K562 (cell line): ENCODE results near the gene SERGEF. TPM values are rescaled to one million over a fixed set of nuclear protein-coding genes. Genes with fewer than 3 reads are reported as not detected.

Source experiments
- ATAC-seq: fragments of 200-7000 bp; cut with Tn5 transposase; 3 replicates; pipeline ENCODE4 v1.9.1; 2020; ENCODE audit warnings: moderate library complexity
- BruUV-seq: library from RNA; stranded (reverse); fragments of 400-500 nt; replicated peaks from 2 replicates; lab custom pipeline; 2021; lab: Mats Ljungman, UMichigan
- CTCF ChIA-PET: fragments of 300-600 bp; formaldehyde crosslinking; extraction: SDS; loops from one replicate; lab custom pipeline; 2021; ENCODE audit warnings: low intra/inter-chr PET ratio; lab: Yijun Ruan, JAX
- POLR2A ChIA-PET: fragments of 300-600, 350-650 bp; sonication (Branson Sonifier 250); formaldehyde crosslinking; extraction: SDS; loops from one replicate; lab custom pipeline; 2021; ENCODE audit warnings: antibody characterized with exemption, inconsistent platforms; lab: Yijun Ruan, JAX
- DNase-seq, 4 experiments: peaks; one replicate each; pipeline versions ENCODE4 v3.0.0 to v3.0.0-alpha.2; 2011 to 2018; ENCODE audit warnings: low spot score in 3 of 4, mixed read lengths in 3 of 4; ENCODE audit errors: extremely low read depth in 1 of 4
- FAIRE-seq: peaks from 2 replicates; lab custom pipeline; 2011; peaks lifted over from hg19 to GRCh38; lab: Jason Lieb, UNC
- H2AFZ ChIP-seq: 2 replicates; pipeline ENCODE4 v1.6.0; 2011; ENCODE audit warnings: low read depth, low read length, control low read depth, inconsistent platforms
- H3K27ac ChIP-seq: fragments of 200-600 bp; 3 replicates; pipeline ENCODE4 v1.8.0; 2011; ENCODE audit warnings: low read depth, mild to moderate bottlenecking, control low read depth, inconsistent platforms, low read length, moderate library complexity, mixed read lengths; ENCODE audit errors: extremely low read depth
- H3K27me3 ChIP-seq, 2 experiments: fragments of 300-600 bp in 1 of 2; 2 replicates in 1 of 2; 3 replicates in 1 of 2; pipeline versions ENCODE4 v1.6.0 to v1.8.0; 2011; ENCODE audit warnings: inconsistent platforms in 2 of 2, low read length in 2 of 2, mild to moderate bottlenecking in 1 of 2, mixed read lengths in 1 of 2, moderate library complexity in 1 of 2; ENCODE audit not compliant: control insufficient read depth in 2 of 2, insufficient read depth in 2 of 2
- H3K36me3 ChIP-seq: fragments of 300-600 bp; 3 replicates; pipeline ENCODE4 v1.8.0; 2011; ENCODE audit warnings: mild to moderate bottlenecking, low read length, inconsistent platforms; ENCODE audit not compliant: control insufficient read depth, insufficient read depth
- H3K4me1 ChIP-seq, 2 experiments: fragments of 200-600 bp in 1 of 2; replicated peaks in 1 of 2; 2 replicates in 1 of 2; 3 replicates in 1 of 2; pipeline versions ENCODE4 v1.5.1 to v1.8.0; 2011; ENCODE audit warnings: inconsistent platforms in 2 of 2, low read length in 2 of 2, mild to moderate bottlenecking in 1 of 2, mixed read lengths in 1 of 2, moderate library complexity in 1 of 2; ENCODE audit not compliant: control insufficient read depth in 2 of 2, insufficient read depth in 2 of 2
- H3K4me2 ChIP-seq: 2 replicates; pipeline ENCODE4 v1.6.1; 2011; ENCODE audit warnings: low read length, control low read depth, inconsistent platforms, mixed read lengths; ENCODE audit not compliant: insufficient read depth
- H3K4me3 ChIP-seq: fragments of 200-600 bp; sonication (generic), shearing (Covaris generic); 2 replicates; pipeline ENCODE4 v1.5.1; 2016; ENCODE audit warnings: control low read depth, inconsistent platforms
- H3K79me2 ChIP-seq: fragments of 200-600 bp; 3 replicates; pipeline ENCODE4 v1.8.0; 2011; ENCODE audit warnings: low read length, inconsistent platforms; ENCODE audit not compliant: control insufficient read depth, insufficient read depth
- H3K9ac ChIP-seq, 2 experiments: 2 replicates each; pipeline versions ENCODE4 v1.6.0 to v1.6.1; 2011; ENCODE audit warnings: low read depth in 2 of 2, low read length in 2 of 2, control low read depth in 1 of 2, inconsistent platforms in 1 of 2, mild to moderate bottlenecking in 1 of 2, mixed read lengths in 1 of 2; ENCODE audit not compliant: insufficient read depth in 1 of 2
- H3K9me1 ChIP-seq: one replicate; pipeline ENCODE4 v1.6.0; 2011; ENCODE audit warnings: inconsistent platforms, mild to moderate bottlenecking, low read length, moderate library complexity; ENCODE audit not compliant: control insufficient read depth, insufficient read depth
- H3K9me3 ChIP-seq: replicated peaks from 2 replicates; pipeline ENCODE4 v1.5.1; 2011; ENCODE audit warnings: low read depth, low read length, inconsistent platforms; ENCODE audit not compliant: control insufficient read depth, insufficient read depth
- H4K20me1 ChIP-seq: replicated peaks from 2 replicates; pipeline ENCODE4 v1.6.1; 2011; ENCODE audit warnings: low read length, inconsistent platforms, mixed read lengths; ENCODE audit not compliant: control insufficient read depth, insufficient read depth
- ARNT ChIP-seq, 2 experiments: fragments of 450-650 bp; IDR thresholded peaks; 2 replicates each; pipeline ENCODE4 v1.6.1; 2016; ENCODE audit warnings: mild to moderate bottlenecking in 1 of 2
- ATF1 ChIP-seq, 2 experiments: fragments of 450-650 bp in 1 of 2; IDR thresholded peaks; 2 replicates each; pipeline ENCODE4 v1.6.1; 2016; ENCODE audit warnings: missing compliant biosample characterization in 1 of 2, missing genetic modification characterization in 1 of 2
- BHLHE40 ChIP-seq: IDR thresholded peaks from 2 replicates; pipeline ENCODE4 v1.6.1; 2011; ENCODE audit warnings: low read length, improper control_type of control experiment
- CBFA2T2 ChIP-seq: fragments of 450-650 bp; conservative IDR thresholded peaks from 2 replicates; pipeline ENCODE4 v1.6.1; 2017; ENCODE audit warnings: mild to moderate bottlenecking
- CCAR2 ChIP-seq: fragments of 200-400 bp; formaldehyde crosslinking; IDR thresholded peaks from 2 replicates; pipeline ENCODE4 v1.6.1; 2017; ENCODE audit warnings: mild to moderate bottlenecking, low read depth, low read length
- ELF1 ChIP-seq: fragments of 200-800 bp; sonication (Bioruptor generic); IDR thresholded peaks from 2 replicates; pipeline ENCODE4 v1.6.1; 2016; ENCODE audit warnings: missing genetic modification characterization, missing compliant biosample characterization
- HEY1 ChIP-seq: fragments of 250-450 bp; sonication (Bioruptor Pico); IDR thresholded peaks from 2 replicates; pipeline ENCODE4 v1.5.0; 2020; ENCODE audit warnings: mild to moderate bottlenecking, moderate library complexity, borderline replicate concordance
- KLF16 ChIP-seq: IDR thresholded peaks from 2 replicates; pipeline ENCODE4 v1.6.1; 2016; ENCODE audit warnings: antibody characterized with exemption
- MCM2 ChIP-seq: fragments of 450-650 bp; IDR thresholded peaks from 2 replicates; pipeline ENCODE4 v1.6.1; 2017; ENCODE audit warnings: low read depth, mild to moderate bottlenecking
- NFE2L1 ChIP-seq: fragments of 450-650 bp; IDR thresholded peaks from 2 replicates; pipeline ENCODE4 v1.6.1; 2016; ENCODE audit warnings: missing genetic modification characterization, low read depth, mild to moderate bottlenecking, missing compliant biosample characterization, moderate library complexity, borderline replicate concordance
- NR4A1 ChIP-seq, 2 experiments: fragments of 250-450 bp in 1 of 2; fragments of 450-650 bp in 1 of 2; sonication (Bioruptor Pico) in 1 of 2; IDR thresholded peaks; 2 replicates each; pipeline versions ENCODE4 v1.4.0 to v1.6.1; 2016 to 2020; ENCODE audit warnings: mild to moderate bottlenecking in 2 of 2, missing compliant biosample characterization in 1 of 2, missing genetic modification characterization in 1 of 2, moderate library complexity in 1 of 2
- POLR2B ChIP-seq: fragments of 450-650 bp; IDR thresholded peaks from 2 replicates; pipeline ENCODE4 v1.6.1; 2018; ENCODE audit warnings: low read depth; ENCODE audit not compliant: partially characterized antibody
- SAP30 ChIP-seq: fragments of 200-600 bp; sonication (generic); IDR thresholded peaks from 2 replicates; pipeline ENCODE4 v1.6.1; 2012; ENCODE audit warnings: borderline replicate concordance, low read depth, mild to moderate bottlenecking, moderate library complexity, low read length, control low read depth, inconsistent platforms; ENCODE audit not compliant: insufficient read depth, poor library complexity, severe bottlenecking
- SMAD3 ChIP-seq: fragments of 450-650 bp; formaldehyde crosslinking; conservative IDR thresholded peaks from 2 replicates; pipeline ENCODE4 v1.4.0; 2020; ENCODE audit warnings: mild to moderate bottlenecking
- SRSF7 ChIP-seq: fragments of 200-400 bp; formaldehyde crosslinking; optimal IDR thresholded peaks from 2 replicates; pipeline ENCODE3; 2017; ENCODE audit warnings: mild to moderate bottlenecking, low read depth, low read length
- TSC22D4 ChIP-seq: fragments of 450-650 bp; IDR thresholded peaks from 2 replicates; pipeline ENCODE4 v1.6.1; 2016; ENCODE audit warnings: missing genetic modification characterization, missing biosample characterization, control low read depth
- ZNF583 ChIP-seq: fragments of 250-450 bp; sonication (Bioruptor Pico); IDR thresholded peaks from 2 replicates; pipeline ENCODE4 v1.4.0; 2020
- WGBS: fragments of 100-300 bp; shearing (Covaris generic); methylation state at CpG from one replicate; pipeline ENCODE4 v1.1.6; 2016; ENCODE audit warnings: low coverage, mixed read lengths; ENCODE audit not compliant: insufficient coverage; ENCODE audit errors: missing lambda C conversion rate; 5-methylcytosine and 5-hydroxymethylcytosine counted together
- in situ Hi-C: fragments of 300-500 bp; cut with MboI; formaldehyde crosslinking; loops from 4 replicates; pipeline ENCODE4 v1.15.0; 2018; ENCODE audit warnings: inconsistent platforms, mixed read lengths
- intact Hi-C: fragments of 100-400 bp; cut with micrococcal nuclease; formaldehyde crosslinking; loops from 2 replicates; pipeline ENCODE4 v1.14.2; 2022
- polyA plus RNA-seq, 8 experiments: library from polyadenylated mRNA; depleted of rRNA in 4 of 8; stranded (reverse) in 5 of 8; unstranded in 3 of 8; fragments of >200 nt; fragmentation: Nextera tagmentation in 2 of 8; fragmentation: Illumina TruSeq in 1 of 8; extraction: Ambion mirVana in 2 of 8; extraction: Trizol in 1 of 8; gene quantifications; 2 replicates each; pipeline versions ENCODE4 v1.2.1 to v1.2.3, GENCODE V29; 2011 to 2014; ENCODE audit warnings: inconsistent platforms in 1 of 8, missing spikeins in 1 of 8
- total RNA-seq, 7 experiments: library from RNA; depleted of rRNA in 6 of 7; stranded (reverse); fragments of >200 nt in 6 of 7; fragmentation: Illumina TruSeq in 2 of 7; extraction: Trizol in 2 of 7; gene quantifications; 2 replicates each; pipeline versions ENCODE4 v1.2.1 to v1.2.3, GENCODE V29; 2011 to 2021; ENCODE audit warnings: low replicate concordance in 1 of 7
- TF ChIP-seq, protein P1 (sequence below): sonication (generic); formaldehyde crosslinking; IDR thresholded peaks from 2 replicates; pipeline ENCODE4 v1.8.1; 2023; ENCODE audit warnings: mild to moderate bottlenecking, missing genetic modification reagents, moderate library complexity
- TF ChIP-seq, protein P2 (sequence below): sonication (generic); formaldehyde crosslinking; IDR thresholded peaks from 2 replicates; pipeline ENCODE4 v1.8.0; 2023; ENCODE audit warnings: mild to moderate bottlenecking, missing genetic modification reagents

Gene SERGEF
- total and polyA plus RNA-seq, 9 of the 15 experiments (the other 6 are each of a cell fraction or from before 2014, with no cell fraction given) = 10.2 to 28.0 (median 19.9) TPM

DNA sequence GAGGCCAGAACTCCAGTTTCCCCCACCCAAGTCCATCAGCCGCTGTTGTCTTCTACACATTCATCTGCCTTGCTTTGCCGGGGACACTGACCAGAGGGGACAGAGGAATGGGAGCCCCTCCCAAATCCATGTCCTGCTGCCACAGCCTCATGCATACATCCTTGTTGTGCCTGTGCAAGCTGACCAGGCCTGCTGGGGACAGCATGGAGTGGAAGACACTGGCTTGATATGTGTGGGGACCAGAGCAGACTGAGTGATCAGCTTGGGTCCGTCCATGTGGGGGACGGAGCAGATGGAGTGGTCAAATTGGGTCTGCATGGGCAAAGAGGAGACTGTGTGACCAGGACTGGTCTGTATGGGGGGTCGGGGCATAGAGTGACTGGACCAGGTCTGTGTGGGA is 234.5 kb downstream of the SERGEF start:
- Histone ChIP-seq H3K27ac (no peak overlapping the region), H3K79me2 (no peaks in the 10 kb centered on the region), H3K4me2 (no peak overlapping the region), H3K27me3 (peaks cover 29 to 73% of the 10 kb centered on the region in 2 experiments; a peak in 4 of 5 replicates), H3K4me3 (no peak overlapping the region), H3K9ac (no peak overlapping the region), H4K20me1 (peaks cover 7% of the 10 kb centered on the region; the same call in 1 of the 2 replicates), H3K9me3 (no peaks in the 10 kb centered on the region), H3K9me1 (no peaks in the 10 kb centered on the region), H3K4me1 (0 out of 5 replicates have a peak, but pooled peaks cover 0 to 3% of the 10 kb centered on the region in 2 experiments), H2AFZ (no peak overlapping the region), H3K36me3 (no peaks in the 10 kb centered on the region)
- in situ Hi-C loops (no loop called here), intact Hi-C loops (no loop called here)
- ChIA-PET POLR2A (no interaction called here), CTCF (no interaction called here)
- no TSS peak for BruUV-seq
- FAIRE-seq = no peak
- TF ChIP-seq ZNF583 (no peak), POLR2B (no peak), MCM2 (no peak), BHLHE40 (no peak), SAP30 (no peak), NFE2L1 (tag) (no peak), ARNT (IDR thresholded peaks at IDR 0.05) (no peak), NR4A1 (CRISPR knock-in tag; IDR thresholded peaks at IDR 0.05) (no peak), NR4A1 (tag; IDR thresholded peaks at IDR 0.05) (no peak), KLF16 (no peak), SRSF7 (no peak), CCAR2 (no peak), TSC22D4 (tag) (no peak), HEY1 (CRISPR knock-in tag) (no peak), SMAD3 (CRISPR knock-in tag) (no peak), ATF1 (CRISPR knock-in tag; IDR thresholded peaks at IDR 0.05) (no peak), ATF1 (tag; IDR thresholded peaks at IDR 0.05) (no peak), CBFA2T2 (no peak), ELF1 (no peak)
- TF ChIP-seq, protein P1, sequence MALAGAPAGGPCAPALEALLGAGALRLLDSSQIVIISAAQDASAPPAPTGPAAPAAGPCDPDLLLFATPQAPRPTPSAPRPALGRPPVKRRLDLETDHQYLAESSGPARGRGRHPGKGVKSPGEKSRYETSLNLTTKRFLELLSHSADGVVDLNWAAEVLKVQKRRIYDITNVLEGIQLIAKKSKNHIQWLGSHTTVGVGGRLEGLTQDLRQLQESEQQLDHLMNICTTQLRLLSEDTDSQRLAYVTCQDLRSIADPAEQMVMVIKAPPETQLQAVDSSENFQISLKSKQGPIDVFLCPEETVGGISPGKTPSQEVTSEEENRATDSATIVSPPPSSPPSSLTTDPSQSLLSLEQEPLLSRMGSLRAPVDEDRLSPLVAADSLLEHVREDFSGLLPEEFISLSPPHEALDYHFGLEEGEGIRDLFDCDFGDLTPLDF (CRISPR knock-in tag) = no peak
- TF ChIP-seq, protein P2, sequence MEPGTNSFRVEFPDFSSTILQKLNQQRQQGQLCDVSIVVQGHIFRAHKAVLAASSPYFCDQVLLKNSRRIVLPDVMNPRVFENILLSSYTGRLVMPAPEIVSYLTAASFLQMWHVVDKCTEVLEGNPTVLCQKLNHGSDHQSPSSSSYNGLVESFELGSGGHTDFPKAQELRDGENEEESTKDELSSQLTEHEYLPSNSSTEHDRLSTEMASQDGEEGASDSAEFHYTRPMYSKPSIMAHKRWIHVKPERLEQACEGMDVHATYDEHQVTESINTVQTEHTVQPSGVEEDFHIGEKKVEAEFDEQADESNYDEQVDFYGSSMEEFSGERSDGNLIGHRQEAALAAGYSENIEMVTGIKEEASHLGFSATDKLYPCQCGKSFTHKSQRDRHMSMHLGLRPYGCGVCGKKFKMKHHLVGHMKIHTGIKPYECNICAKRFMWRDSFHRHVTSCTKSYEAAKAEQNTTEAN = no peak
- DNase-seq = no peak
- ATAC-seq = no peak
- 0% methylated on average over 5 of the region's 5 CpGs for WGBS
